ENCODE data around the gene CPNE6. TPM values are rescaled to one million over a fixed set of nuclear protein-coding genes. Genes with fewer than 3 reads are reported as not detected.

CPNE6 gene
- total and polyA plus RNA-seq, 2 of the 8 experiments (the other 6 are each of a cell fraction or from before 2014, with no cell fraction given), result 0.05 TPM; not detected in 1

DNA sequence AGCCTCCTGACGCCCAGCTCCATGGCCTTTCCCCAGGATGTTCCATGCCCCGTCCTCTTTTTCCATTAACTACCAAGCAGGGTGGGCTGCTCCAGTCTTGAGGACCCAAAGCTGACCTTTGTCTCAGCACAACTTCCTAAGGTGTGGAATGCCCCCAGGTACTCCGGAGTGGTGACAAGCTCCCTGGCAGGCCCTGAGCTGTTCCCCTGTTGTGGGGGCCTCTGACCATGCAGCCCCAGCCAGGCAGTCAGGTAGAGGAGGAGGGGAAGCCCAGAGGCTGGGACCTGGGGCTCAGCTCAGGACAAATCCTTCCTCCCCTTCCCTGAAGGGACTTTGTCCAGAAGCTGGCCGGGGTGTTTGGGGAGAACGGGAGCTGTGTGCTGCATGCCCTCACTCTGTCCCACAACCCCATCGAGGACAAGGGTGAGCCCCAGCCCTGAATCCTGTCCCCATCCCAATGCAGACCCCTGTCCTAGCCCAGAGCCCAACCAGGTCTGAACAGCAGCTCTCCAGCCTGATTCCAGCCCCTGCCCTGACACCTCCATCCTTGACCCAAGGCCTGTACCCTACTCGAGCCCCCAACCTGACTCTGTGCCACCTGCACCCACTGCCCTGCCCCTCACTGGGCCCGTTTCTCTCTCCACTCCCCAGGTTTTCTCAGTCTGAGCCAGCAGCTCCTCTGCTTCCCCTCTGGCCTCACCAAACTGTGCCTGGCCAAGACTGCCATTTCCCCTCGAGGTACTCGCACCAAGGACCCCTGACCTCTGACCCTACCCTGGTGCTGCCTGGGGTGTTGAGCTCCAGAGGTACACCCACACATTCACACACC is 15.2 kb upstream of the CPNE6 start:
- no peak overlapping the region for H4K91ac ChIP-seq (replicated peaks; ENCODE audit: insufficient read length, low read length)
- no peak overlapping the region for H3K23ac ChIP-seq (ENCODE audit: insufficient read length)
- FAIRE-seq (no peak), DNase-seq (ENCODE audit: low read depth in 1 of 2, low spot score in 2 of 2) (no peak)
- H3K27ac ChIP-seq (ENCODE audit: low read depth, low read length), result no peak overlapping the region
- H3K56ac ChIP-seq (replicated peaks; ENCODE audit: insufficient read length, low read depth, low read length), result no peak overlapping the region
- peaks cover 0 to 9% (median 6%) of the 10 kb centered on the region in 4 experiments; a peak in 5 of 7 replicates for H3K4me1 ChIP-seq (replicated peaks in 1 of 4; ENCODE audit: control insufficient read depth in 3 of 4, insufficient read depth in 4 of 4, low read length in 3 of 4)
- no peaks in the 10 kb centered on the region for H3K27me3 ChIP-seq (replicated peaks in 1 of 4; ENCODE audit: control insufficient read depth in 3 of 4, extremely low read depth in 1 of 4, insufficient read depth in 3 of 4, low read length in 3 of 4)
- no peak overlapping the region for H2AK5ac ChIP-seq (ENCODE audit: low read depth, low read length)
- H3K4ac ChIP-seq (replicated peaks; ENCODE audit: insufficient read length, low read depth, low read length), result no peak overlapping the region
- no peaks in the 10 kb centered on the region for H3K79me1 ChIP-seq (ENCODE audit: low read depth, low read length)
- H4K8ac ChIP-seq (ENCODE audit: extremely low read depth, insufficient read depth, low read length), result no peak overlapping the region
- no peak overlapping the region for H3K9ac ChIP-seq (replicated peaks in 1 of 4; ENCODE audit: extremely low read depth in 1 of 4, low read depth in 3 of 4, low read length in 3 of 4)
- peaks cover 2% of the 10 kb centered on the region in 2 experiments for H4K20me1 ChIP-seq (replicated peaks in 1 of 2; ENCODE audit: control insufficient read depth in 1 of 2, insufficient read depth in 2 of 2, low read length in 2 of 2)
- no peak overlapping the region for H3K14ac ChIP-seq (ENCODE audit: insufficient read length)
- no peak overlapping the region for H3K4me2 ChIP-seq (ENCODE audit: insufficient read depth in 1 of 2, low read depth in 2 of 2, low read length in 2 of 2)
- H3K9me3 ChIP-seq (ENCODE audit: insufficient read depth in 2 of 2, low read depth in 1 of 2, low read length in 1 of 2), result no peaks in the 10 kb centered on the region
- no peak overlapping the region for H3K4me3 ChIP-seq (ENCODE audit: extremely low read depth in 1 of 4, insufficient read depth in 2 of 4, low read depth in 3 of 4, low read length in 4 of 4)
- POLR2A ChIA-PET (ENCODE audit: partially characterized antibody), result interaction anchor here (0.9 to 6.5 kb wide), 11 partner anchors 13 to 104 kb away, joined by 4 to 97 read pairs (median 5); partner anchors contain the start of genes DCAF11, EMC9, NRL and PCK2
- H2BK12ac ChIP-seq (ENCODE audit: low read depth, low read length), result no peak overlapping the region
- no peak overlapping the region for H2AFZ ChIP-seq (ENCODE audit: low read length)
- CTCF ChIA-PET (ENCODE audit: partially characterized antibody), result interaction anchor here (0.6 to 9.6 kb wide), 20 partner anchors 9 to 467 kb away, joined by 3 to 234 read pairs (median 12); partner anchors contain the start of genes DCAF11, EMC9, NRL and PCK2
- no peaks in the 10 kb centered on the region for H3K79me2 ChIP-seq (ENCODE audit: control insufficient read depth in 1 of 2, insufficient read depth in 2 of 2, low read length in 2 of 2)
- H3K36me3 ChIP-seq (ENCODE audit: control insufficient read depth in 2 of 4, insufficient read depth in 4 of 4, low read length in 3 of 4), result no peaks in the 10 kb centered on the region; a peak in 1 of 8 replicates
- H3K18ac ChIP-seq (ENCODE audit: extremely low read depth, low read length), result no peak overlapping the region
- H4K5ac ChIP-seq (ENCODE audit: insufficient read length, low read depth, low read length), result no peak overlapping the region
- no peak overlapping the region; the same call in 1 of the 2 replicates for H2BK5ac ChIP-seq (ENCODE audit: low read depth, low read length)
- no peak overlapping the region for H2BK15ac ChIP-seq (ENCODE audit: low read length)
- peaks cover 9% of the 10 kb centered on the region for H3K23me2 ChIP-seq (ENCODE audit: low read depth, low read length)
- H2BK20ac ChIP-seq (ENCODE audit: low read length), result no peak overlapping the region
- H2BK120ac ChIP-seq (replicated peaks; ENCODE audit: low read depth, low read length), result no peak overlapping the region
- WGBS, 2 experiments (ENCODE audit: extremely low coverage in 1 of 2, insufficient coverage in 1 of 2, insufficient read length in 1 of 2, insufficient replicate concordance in 2 of 2, low coverage in 1 of 2, low lambda C conversion rate in 2 of 2, missing lambda C conversion rate in 1 of 2), result 80% methylated on average over 10 of the region's 10 CpGs; no CpG with 5 or more reads in 1 of the 2 experiments
- TF ChIP-seq ZNF274 (IDR thresholded peaks at IDR 0.05; ENCODE audit: borderline replicate concordance, extremely low read depth, low read length) (no peak), GABPA (IDR thresholded peaks at IDR 0.05; ENCODE audit: borderline replicate concordance, insufficient read depth, low read length) (no peak), EZH2 (IDR thresholded peaks at IDR 0.05; ENCODE audit: low read depth, low read length, severe bottlenecking) (no peak), CBX5 (IDR thresholded peaks at IDR 0.05; ENCODE audit: low read depth, low read length) (no peak), SIRT6 (IDR thresholded peaks at IDR 0.05; ENCODE audit: low read length) (no peak), EP300 (IDR thresholded peaks at IDR 0.05; ENCODE audit: borderline replicate concordance in 1 of 2, low read depth in 2 of 2, low read length in 2 of 2) (no peak), TAF1 (IDR thresholded peaks at IDR 0.05; ENCODE audit: low read depth, low read length) (no peak), HDAC2 (IDR thresholded peaks at IDR 0.05; ENCODE audit: borderline replicate concordance in 1 of 2, low read depth in 2 of 2, low read length in 2 of 2) (no peak)
- TF ChIP-seq, protein P1, sequence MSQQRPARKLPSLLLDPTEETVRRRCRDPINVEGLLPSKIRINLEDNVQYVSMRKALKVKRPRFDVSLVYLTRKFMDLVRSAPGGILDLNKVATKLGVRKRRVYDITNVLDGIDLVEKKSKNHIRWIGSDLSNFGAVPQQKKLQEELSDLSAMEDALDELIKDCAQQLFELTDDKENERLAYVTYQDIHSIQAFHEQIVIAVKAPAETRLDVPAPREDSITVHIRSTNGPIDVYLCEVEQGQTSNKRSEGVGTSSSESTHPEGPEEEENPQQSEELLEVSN (IDR thresholded peaks at IDR 0.05), result no peak

All from H1 (cell line).